ENCODE results near the gene SLC25A51. TPM values are rescaled to one million over a fixed set of nuclear protein-coding genes. Genes with fewer than 3 reads are reported as not detected.

SLC25A51 gene
- total RNA-seq, 4 donors from 2014 or later = 14.7 to 66.1 (median 44.4) TPM

GRCh38 chr9:37876376-37876775 lies 27.6 kb downstream of the SLC25A51 start:
- H3K9me3 ChIP-seq = no peaks in the 10 kb centered on the region
- intact Hi-C loops (cut with DNase I; ENCODE audit: low total_unique reads) = no loop called here
- H3K4me1 ChIP-seq = no peaks in the 10 kb centered on the region
- H3K36me3 ChIP-seq = no peaks in the 10 kb centered on the region
- H3K27me3 ChIP-seq = no peaks in the 10 kb centered on the region
- H3K4me3 ChIP-seq = no peak overlapping the region
- no peak overlapping the region for H3K27ac ChIP-seq
- TF ChIP-seq CTCF (IDR thresholded peaks at IDR 0.05) (no peak), POLR2A (IDR thresholded peaks at IDR 0.05) (no peak)
- no peak for DNase-seq

- intact Hi-C loops (cut with DNase I; ENCODE audit: low total_unique reads) = no loop called here
- Histone ChIP-seq H3K36me3 (no peaks in the 10 kb centered on the region), H3K4me3 (no peak overlapping the region), H3K9me3 (no peaks in the 10 kb centered on the region), H3K27me3 (no peaks in the 10 kb centered on the region), H3K4me1 (no peaks in the 10 kb centered on the region), H3K27ac (no peak overlapping the region)
- DNase-seq = no peak
- TF ChIP-seq POLR2A (IDR thresholded peaks at IDR 0.05) = no peak
- TF ChIP-seq CTCF (IDR thresholded peaks at IDR 0.05) = no peak
Measured at GRCh38 chr9:37873955-37874354, 30.0 kb downstream of the SLC25A51 start.

GRCh38 chr9:37870799-37871176 lies 33.1 kb downstream of the SLC25A51 start:
- TF ChIP-seq POLR2A (IDR thresholded peaks at IDR 0.05) (no peak), CTCF (IDR thresholded peaks at IDR 0.05) (no peak)
- no peak overlapping the region for H3K27ac ChIP-seq
- H3K27me3 ChIP-seq = no peaks in the 10 kb centered on the region
- H3K36me3 ChIP-seq = no peaks in the 10 kb centered on the region
- DNase-seq = no peak
- no peaks in the 10 kb centered on the region for H3K4me1 ChIP-seq
- H3K4me3 ChIP-seq = no peak overlapping the region
- intact Hi-C loops (cut with DNase I; ENCODE audit: low total_unique reads) = no loop called here
- H3K9me3 ChIP-seq = no peaks in the 10 kb centered on the region

- H3K4me3 ChIP-seq = no peak overlapping the region
- H3K36me3 ChIP-seq = no peaks in the 10 kb centered on the region
- intact Hi-C loops (cut with DNase I; ENCODE audit: low total_unique reads) = no loop called here
- no peak for DNase-seq
- H3K27ac ChIP-seq = no peak overlapping the region
- H3K27me3 ChIP-seq = no peaks in the 10 kb centered on the region
- TF ChIP-seq CTCF (IDR thresholded peaks at IDR 0.05) = no peak
- no peak for TF ChIP-seq POLR2A (IDR thresholded peaks at IDR 0.05)
- no peaks in the 10 kb centered on the region for H3K4me1 ChIP-seq
- H3K9me3 ChIP-seq = no peaks in the 10 kb centered on the region
Measured at GRCh38 chr9:37870081-37870798, 33.7 kb downstream of the SLC25A51 start.

GRCh38 chr9:37862530-37862929 lies 41.4 kb downstream of the SLC25A51 start:
- H3K4me3 ChIP-seq = no peak overlapping the region
- H3K9me3 ChIP-seq = no peaks in the 10 kb centered on the region
- no peaks in the 10 kb centered on the region for H3K27me3 ChIP-seq
- H3K27ac ChIP-seq = no peak overlapping the region
- no peaks in the 10 kb centered on the region for H3K36me3 ChIP-seq
- no peak for DNase-seq
- intact Hi-C loops (cut with DNase I; ENCODE audit: low total_unique reads) = no loop called here
- TF ChIP-seq CTCF (IDR thresholded peaks at IDR 0.05) (no peak), POLR2A (IDR thresholded peaks at IDR 0.05) (no peak)
- H3K4me1 ChIP-seq = no peaks in the 10 kb centered on the region
